ENCODE data around the gene MEGF6. TPM values are rescaled to one million over a fixed set of nuclear protein-coding genes. Genes with fewer than 3 reads are reported as not detected.

MEGF6 gene
- total RNA-seq, 1 experiment from 2014 or later = 21.3 TPM

- Histone ChIP-seq H3K14ac (ENCODE audit: insufficient read depth, low read length) (no peak overlapping the region), H3K23ac (ENCODE audit: insufficient read length, low read depth, low read length) (no peak overlapping the region), H3K27me3 (ENCODE audit: insufficient read depth, low read length) (no peaks in the 10 kb centered on the region), H2BK120ac (ENCODE audit: low read depth, low read length, poor library complexity, severe bottlenecking) (no peak overlapping the region), H3K56ac (ENCODE audit: insufficient read length, low read depth, low read length) (no peak overlapping the region), H3K4me1 (ENCODE audit: insufficient read depth, low read length) (no peaks in the 10 kb centered on the region), H4K8ac (replicated peaks; ENCODE audit: insufficient read length, low read depth, low read length) (no peak overlapping the region), H3K23me2 (ENCODE audit: insufficient read length, low read depth, low read length, poor library complexity, severe bottlenecking) (no peaks in the 10 kb centered on the region), H3K9ac (ENCODE audit: extremely low read depth, insufficient read length, low read length) (no peak overlapping the region), H2BK12ac (ENCODE audit: insufficient read length, low read depth, low read length) (no peak overlapping the region), H3K4ac (ENCODE audit: low read depth, low read length) (no peak overlapping the region), H4K5ac (ENCODE audit: insufficient read length, low read depth, low read length) (no peak overlapping the region), H2AK5ac (ENCODE audit: insufficient read length, low read length) (no peak overlapping the region), H2BK5ac (ENCODE audit: insufficient read length, low read length) (no peak overlapping the region), H4K91ac (ENCODE audit: insufficient read length, low read depth, low read length) (no peak overlapping the region), H3K79me1 (ENCODE audit: insufficient read depth, low read depth, low read length, poor library complexity, severe bottlenecking) (no peaks in the 10 kb centered on the region), H2AFZ (ENCODE audit: low read length) (no peak overlapping the region), H3T11ph (ENCODE audit: low read length) (no peak overlapping the region), H2BK15ac (ENCODE audit: low read depth, low read length) (no peak overlapping the region), H3K4me2 (ENCODE audit: insufficient read depth, insufficient read length, low read length) (no peak overlapping the region), H3K79me2 (ENCODE audit: insufficient read depth, low read length) (no peaks in the 10 kb centered on the region), H3K18ac (ENCODE audit: insufficient read length, low read depth, low read length) (no peak overlapping the region), H3K27ac (ENCODE audit: insufficient read length, low read depth, low read length) (no peak overlapping the region), H4K20me1 (ENCODE audit: control insufficient read depth, insufficient read depth, insufficient read length) (peaks cover 2% of the 10 kb centered on the region), H3K9me3 (ENCODE audit: control insufficient read depth, low read depth, low read length) (no peaks in the 10 kb centered on the region), H2BK20ac (ENCODE audit: low read depth, low read length, poor library complexity, severe bottlenecking) (no peak overlapping the region)
- no CpG with 5 or more reads among the region's 21 CpGs for WGBS (ENCODE audit: extremely low coverage, insufficient read length, low lambda C conversion rate)
- peaks cover 9 to 12% of the 10 kb centered on the region in 2 experiments; a peak in 3 of 4 replicates for H3K4me1 Mint-ChIP-seq
- no peak for TF ChIP-seq CTCF (conservative IDR thresholded peaks at IDR 0.05)
- H3K36me3 Mint-ChIP-seq (ENCODE audit: insufficient read depth in 1 of 3, low read depth in 3 of 3) = peaks cover 0 to 24% (median 6%) of the 10 kb centered on the region in 3 experiments; a peak in 4 of 7 replicates
- no peaks in the 10 kb centered on the region for H3K27me3 Mint-ChIP-seq (ENCODE audit: low read depth)
- no peak overlapping the region for H3K27ac Mint-ChIP-seq
- no peak for DNase-seq
- no peak overlapping the region for H3K4me3 Mint-ChIP-seq
- no peaks in the 10 kb centered on the region for H3K9me3 Mint-ChIP-seq
These were observed 147.2 kb downstream of the MEGF6 start for GRCh38 chr1:3463891-3464648.
